HL-60 (cell line): ENCODE data around the gene MRTFA.

Experiments used
- DNase-seq, 2 experiments: peaks; one replicate each; pipeline ENCODE4 v3.0.0-alpha.2; 2010 to 2020; ENCODE audit warnings: low read depth in 1 of 2, low spot score in 1 of 2
- H3K27ac ChIP-seq: fragments of 250-450 bp; sonication (Bioruptor Pico); replicated peaks from 2 replicates; pipeline ENCODE4 v1.5.1; 2020; ENCODE audit warnings: mild to moderate bottlenecking, moderate library complexity
- H3K27me3 ChIP-seq: fragments of 250-450 bp; sonication (Bioruptor Pico); 2 replicates; pipeline ENCODE4 v1.5.1; 2021; ENCODE audit warnings: mild to moderate bottlenecking, moderate library complexity; ENCODE audit not compliant: insufficient read depth, poor library complexity, severe bottlenecking
- H3K4me3 ChIP-seq: replicated peaks from 2 replicates; pipeline ENCODE4 v1.5.1; 2011; ENCODE audit warnings: mild to moderate bottlenecking, control low read depth, low read length; ENCODE audit not compliant: insufficient read depth
- GABPA ChIP-seq: IDR thresholded peaks from 2 replicates; pipeline ENCODE4 v1.6.1; 2012; ENCODE audit warnings: low read depth
- POLR2AphosphoS5 ChIP-seq: IDR thresholded peaks from 2 replicates; pipeline ENCODE4 v1.6.1; 2012; ENCODE audit warnings: low read depth
- SPI1 ChIP-seq: IDR thresholded peaks from 2 replicates; pipeline ENCODE4 v1.6.1; 2012; ENCODE audit warnings: low read depth, mild to moderate bottlenecking, borderline replicate concordance
- TF ChIP-seq, protein P1 (sequence below): IDR thresholded peaks from 2 replicates; pipeline ENCODE4 v1.6.1; 2012; ENCODE audit warnings: low read depth; ENCODE audit not compliant: insufficient replicate concordance
- TF ChIP-seq, protein P2 (sequence below): IDR thresholded peaks from one replicate; pipeline ENCODE4 v1.5.1; 2011; ENCODE audit warnings: low read length, control low read depth, inconsistent platforms; ENCODE audit not compliant: insufficient read depth

The MRTFA gene

DNA sequence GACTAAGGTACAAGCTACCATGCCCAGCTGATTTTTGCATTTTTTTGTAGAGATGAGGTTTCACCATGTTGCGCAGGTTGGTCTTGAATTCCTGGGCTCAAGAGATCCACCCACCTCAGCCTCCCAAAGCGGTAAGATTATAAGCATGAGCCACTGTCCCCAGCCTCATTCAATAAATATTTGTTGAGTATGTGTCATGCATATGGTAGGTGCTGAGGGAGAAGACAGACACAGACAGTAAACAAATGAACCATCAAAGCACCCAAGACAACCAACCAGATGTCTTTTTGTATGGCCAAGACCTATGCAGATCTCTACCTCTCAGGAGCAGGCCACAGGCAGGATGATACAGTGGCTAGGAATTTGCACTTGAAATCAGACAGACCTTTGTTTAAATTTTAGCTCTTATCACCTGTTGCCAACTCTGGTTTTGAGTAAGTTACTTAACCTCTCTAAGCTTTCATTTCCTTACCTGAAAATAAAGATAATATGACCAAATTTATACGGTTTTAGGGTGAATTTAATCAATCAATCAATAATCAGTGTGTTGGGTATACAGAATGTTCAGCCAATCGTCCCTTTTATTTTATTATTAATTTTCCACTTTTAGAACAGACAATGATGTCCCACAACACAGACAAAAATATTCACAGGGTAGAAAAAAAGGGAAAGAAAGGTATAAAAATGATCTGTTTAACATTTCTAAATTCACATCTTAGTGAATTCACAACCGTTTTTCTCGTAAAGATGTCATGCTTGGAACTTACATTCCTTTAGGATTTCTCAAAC is 137.9 kb downstream of the MRTFA start:
- no peak overlapping the region for H3K4me3 ChIP-seq
- H3K27me3 ChIP-seq = no peaks in the 10 kb centered on the region
- no peak for DNase-seq
- TF ChIP-seq GABPA = no peak
- TF ChIP-seq, protein P1, sequence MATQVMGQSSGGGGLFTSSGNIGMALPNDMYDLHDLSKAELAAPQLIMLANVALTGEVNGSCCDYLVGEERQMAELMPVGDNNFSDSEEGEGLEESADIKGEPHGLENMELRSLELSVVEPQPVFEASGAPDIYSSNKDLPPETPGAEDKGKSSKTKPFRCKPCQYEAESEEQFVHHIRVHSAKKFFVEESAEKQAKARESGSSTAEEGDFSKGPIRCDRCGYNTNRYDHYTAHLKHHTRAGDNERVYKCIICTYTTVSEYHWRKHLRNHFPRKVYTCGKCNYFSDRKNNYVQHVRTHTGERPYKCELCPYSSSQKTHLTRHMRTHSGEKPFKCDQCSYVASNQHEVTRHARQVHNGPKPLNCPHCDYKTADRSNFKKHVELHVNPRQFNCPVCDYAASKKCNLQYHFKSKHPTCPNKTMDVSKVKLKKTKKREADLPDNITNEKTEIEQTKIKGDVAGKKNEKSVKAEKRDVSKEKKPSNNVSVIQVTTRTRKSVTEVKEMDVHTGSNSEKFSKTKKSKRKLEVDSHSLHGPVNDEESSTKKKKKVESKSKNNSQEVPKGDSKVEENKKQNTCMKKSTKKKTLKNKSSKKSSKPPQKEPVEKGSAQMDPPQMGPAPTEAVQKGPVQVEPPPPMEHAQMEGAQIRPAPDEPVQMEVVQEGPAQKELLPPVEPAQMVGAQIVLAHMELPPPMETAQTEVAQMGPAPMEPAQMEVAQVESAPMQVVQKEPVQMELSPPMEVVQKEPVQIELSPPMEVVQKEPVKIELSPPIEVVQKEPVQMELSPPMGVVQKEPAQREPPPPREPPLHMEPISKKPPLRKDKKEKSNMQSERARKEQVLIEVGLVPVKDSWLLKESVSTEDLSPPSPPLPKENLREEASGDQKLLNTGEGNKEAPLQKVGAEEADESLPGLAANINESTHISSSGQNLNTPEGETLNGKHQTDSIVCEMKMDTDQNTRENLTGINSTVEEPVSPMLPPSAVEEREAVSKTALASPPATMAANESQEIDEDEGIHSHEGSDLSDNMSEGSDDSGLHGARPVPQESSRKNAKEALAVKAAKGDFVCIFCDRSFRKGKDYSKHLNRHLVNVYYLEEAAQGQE = no peak
- no peak for TF ChIP-seq POLR2AphosphoS5
- TF ChIP-seq, protein P2, sequence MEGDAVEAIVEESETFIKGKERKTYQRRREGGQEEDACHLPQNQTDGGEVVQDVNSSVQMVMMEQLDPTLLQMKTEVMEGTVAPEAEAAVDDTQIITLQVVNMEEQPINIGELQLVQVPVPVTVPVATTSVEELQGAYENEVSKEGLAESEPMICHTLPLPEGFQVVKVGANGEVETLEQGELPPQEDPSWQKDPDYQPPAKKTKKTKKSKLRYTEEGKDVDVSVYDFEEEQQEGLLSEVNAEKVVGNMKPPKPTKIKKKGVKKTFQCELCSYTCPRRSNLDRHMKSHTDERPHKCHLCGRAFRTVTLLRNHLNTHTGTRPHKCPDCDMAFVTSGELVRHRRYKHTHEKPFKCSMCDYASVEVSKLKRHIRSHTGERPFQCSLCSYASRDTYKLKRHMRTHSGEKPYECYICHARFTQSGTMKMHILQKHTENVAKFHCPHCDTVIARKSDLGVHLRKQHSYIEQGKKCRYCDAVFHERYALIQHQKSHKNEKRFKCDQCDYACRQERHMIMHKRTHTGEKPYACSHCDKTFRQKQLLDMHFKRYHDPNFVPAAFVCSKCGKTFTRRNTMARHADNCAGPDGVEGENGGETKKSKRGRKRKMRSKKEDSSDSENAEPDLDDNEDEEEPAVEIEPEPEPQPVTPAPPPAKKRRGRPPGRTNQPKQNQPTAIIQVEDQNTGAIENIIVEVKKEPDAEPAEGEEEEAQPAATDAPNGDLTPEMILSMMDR = no peak
- no peak for TF ChIP-seq SPI1
- H3K27ac ChIP-seq = no peak overlapping the region

DNA sequence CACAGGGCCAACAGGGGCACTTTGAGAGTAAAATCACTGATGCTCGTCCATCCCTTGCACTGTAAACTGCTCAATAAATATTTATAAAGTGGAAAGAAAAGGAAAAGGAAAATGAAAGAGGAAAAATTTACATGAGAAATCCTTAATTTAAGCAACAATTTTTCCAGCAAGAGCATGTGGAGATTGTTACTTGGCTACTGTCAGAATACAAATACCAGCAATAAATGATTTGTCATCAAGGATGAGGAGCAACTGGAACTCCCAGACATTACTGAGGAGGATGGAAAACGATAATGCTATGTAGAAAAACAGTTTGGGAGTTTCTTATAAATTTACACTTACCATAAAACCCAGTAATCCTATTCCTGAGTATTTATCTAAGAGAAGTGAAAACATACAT is 143.1 kb downstream of the MRTFA start:
- peak overlapping the region; percentile 84 for H3K27ac ChIP-seq
- TF ChIP-seq SPI1 (no peak), POLR2AphosphoS5 (no peak), GABPA (no peak)
- TF ChIP-seq, protein P2 = no peak
- TF ChIP-seq, protein P1 = no peak
- no peak overlapping the region for H3K4me3 ChIP-seq

DNA sequence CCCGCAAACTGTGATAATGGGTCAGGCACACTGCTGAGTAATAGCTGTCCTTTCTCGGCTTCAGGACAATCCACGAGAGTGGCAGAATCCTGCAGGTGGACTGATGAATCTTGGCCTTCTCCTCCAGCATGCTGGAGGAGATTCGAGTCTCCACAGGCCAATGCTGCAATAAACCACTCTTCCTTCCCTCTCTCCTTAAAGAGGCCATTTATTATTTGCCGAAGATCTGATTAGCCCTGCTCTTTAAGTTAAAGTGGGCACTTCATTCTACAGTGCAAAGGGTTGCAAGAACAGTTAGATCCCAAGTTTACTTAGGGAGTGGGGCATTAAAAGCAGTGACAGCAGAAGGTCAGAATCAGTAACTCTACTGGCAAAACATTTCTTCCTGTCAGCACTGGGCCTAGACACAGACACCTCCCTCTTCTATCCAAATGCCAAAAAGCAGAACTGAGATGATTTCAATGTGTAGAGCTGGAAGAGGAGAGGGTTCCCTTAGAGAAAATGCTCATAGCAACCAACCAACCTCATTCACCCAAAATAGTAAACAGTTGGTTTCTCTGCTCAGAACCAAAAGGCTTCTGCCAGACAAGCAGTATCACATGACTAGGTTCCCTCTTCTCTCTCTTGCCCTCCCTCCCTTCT is 144.4 kb downstream of the MRTFA start:
- H3K27me3 ChIP-seq = no peaks in the 10 kb centered on the region
- H3K27ac ChIP-seq = peak overlapping the region; percentile 84
- H3K4me3 ChIP-seq = no peak overlapping the region
- TF ChIP-seq SPI1 (peak; percentile 95), POLR2AphosphoS5 (no peak)
- peak; percentile 74 to 83 for DNase-seq

More for the DNA sequence above, 143.1 kb downstream of the MRTFA start:
- H3K27me3 ChIP-seq = no peaks in the 10 kb centered on the region
- no peak for DNase-seq

DNA sequence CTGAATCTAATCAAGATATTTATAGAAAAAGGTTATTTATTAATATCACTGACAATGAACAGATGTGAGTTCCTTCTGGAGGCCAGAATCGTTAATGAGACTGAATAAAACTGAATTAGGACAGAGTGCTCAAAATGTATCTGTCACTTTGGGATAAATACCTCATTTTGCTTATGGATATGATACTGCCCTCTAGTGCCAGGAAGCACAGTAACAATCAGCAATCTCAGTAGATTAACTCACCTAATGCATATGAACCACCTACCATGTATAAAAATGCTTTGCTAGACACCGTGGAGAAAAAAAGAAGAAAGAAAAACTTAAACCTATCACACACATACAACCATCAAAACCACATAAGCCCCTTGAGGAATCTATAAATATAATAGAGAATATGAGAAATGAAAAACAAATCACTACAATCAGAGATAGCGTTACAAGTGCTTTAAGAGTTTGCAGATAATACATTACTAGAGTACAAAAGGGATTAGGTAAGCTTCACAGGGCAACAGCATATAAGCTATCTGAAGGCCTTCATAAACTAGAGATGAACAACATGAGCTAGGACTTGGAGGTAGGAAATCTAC is 148.8 kb downstream of the MRTFA start:
- no peak overlapping the region for H3K4me3 ChIP-seq
- peak overlapping the region; percentile 25 for H3K27ac ChIP-seq
- no peak for DNase-seq
- TF ChIP-seq, protein P2 = peak; percentile 80
- TF ChIP-seq SPI1 = no peak
- H3K27me3 ChIP-seq = no peaks in the 10 kb centered on the region
